Uterus (tissue), 2 donors: Measurements from ENCODE around the gene SPTAN1.

ENCODE experiments used
- POLR2A ChIP-seq, 2 donors: fragments of 450-650 bp; IDR thresholded peaks; one replicate each; pipeline ENCODE4 v1.6.1; 2016; ENCODE audit warnings: antibody characterized with exemption in 2 of 2, mild to moderate bottlenecking in 1 of 2, moderate library complexity in 1 of 2
- TF ChIP-seq, protein P1 (sequence below), 4 experiments: fragments of 200-600 bp in 2 of 4; fragments of 450-650 bp in 2 of 4; sonication (generic) in 2 of 4; IDR thresholded peaks; one replicate each; pipeline ENCODE4 v1.5.1; 2016 to 2019; ENCODE audit warnings: antibody characterized with exemption in 4 of 4, mild to moderate bottlenecking in 2 of 4, moderate library complexity in 1 of 4

DNA sequence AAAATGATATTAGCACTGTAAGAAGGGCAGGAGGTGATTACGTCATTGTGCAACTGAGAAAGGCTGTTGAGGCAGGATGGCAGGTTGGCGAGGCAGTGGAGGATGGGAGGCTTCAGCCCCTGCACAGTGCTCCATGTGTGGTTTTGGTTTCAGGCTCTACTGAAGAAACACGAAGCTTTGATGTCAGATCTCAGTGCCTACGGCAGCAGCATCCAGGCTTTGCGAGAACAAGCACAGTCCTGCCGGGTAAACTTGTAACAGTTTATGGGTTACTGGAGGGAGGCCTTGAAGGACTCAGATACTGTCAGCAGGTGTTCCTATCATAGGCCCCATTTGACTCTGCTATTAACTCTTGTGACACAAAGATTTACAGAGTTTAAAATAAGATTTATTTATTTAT, 35.1 kb downstream of the SPTAN1 start:
- TF ChIP-seq, protein P1, sequence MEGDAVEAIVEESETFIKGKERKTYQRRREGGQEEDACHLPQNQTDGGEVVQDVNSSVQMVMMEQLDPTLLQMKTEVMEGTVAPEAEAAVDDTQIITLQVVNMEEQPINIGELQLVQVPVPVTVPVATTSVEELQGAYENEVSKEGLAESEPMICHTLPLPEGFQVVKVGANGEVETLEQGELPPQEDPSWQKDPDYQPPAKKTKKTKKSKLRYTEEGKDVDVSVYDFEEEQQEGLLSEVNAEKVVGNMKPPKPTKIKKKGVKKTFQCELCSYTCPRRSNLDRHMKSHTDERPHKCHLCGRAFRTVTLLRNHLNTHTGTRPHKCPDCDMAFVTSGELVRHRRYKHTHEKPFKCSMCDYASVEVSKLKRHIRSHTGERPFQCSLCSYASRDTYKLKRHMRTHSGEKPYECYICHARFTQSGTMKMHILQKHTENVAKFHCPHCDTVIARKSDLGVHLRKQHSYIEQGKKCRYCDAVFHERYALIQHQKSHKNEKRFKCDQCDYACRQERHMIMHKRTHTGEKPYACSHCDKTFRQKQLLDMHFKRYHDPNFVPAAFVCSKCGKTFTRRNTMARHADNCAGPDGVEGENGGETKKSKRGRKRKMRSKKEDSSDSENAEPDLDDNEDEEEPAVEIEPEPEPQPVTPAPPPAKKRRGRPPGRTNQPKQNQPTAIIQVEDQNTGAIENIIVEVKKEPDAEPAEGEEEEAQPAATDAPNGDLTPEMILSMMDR (IDR thresholded peaks at IDR 0.05) = no peak
- no peak for TF ChIP-seq POLR2A (IDR thresholded peaks at IDR 0.05)
